ENCODE data around the gene ADAMTS12. TPM values are rescaled to one million over a fixed set of nuclear protein-coding genes. Genes with fewer than 3 reads are reported as not detected.

The ADAMTS12 gene
- total and polyA plus RNA-seq, 2 experiments from 2014 or later: 7.8 to 11.5 TPM

GRCh38 chr5:33474931-33475499, 416.8 kb downstream of the ADAMTS12 start:
- 96 to 100% methylated on average over 3 of the region's 3 CpGs for WGBS, 2 experiments (ENCODE audit: low coverage in 1 of 2, low lambda C conversion rate in 2 of 2, missing lambda C conversion rate in 2 of 2)
- Histone ChIP-seq H4K20me1 (ENCODE audit: insufficient read depth) (no peaks in the 10 kb centered on the region), H3K4me3 (no peak overlapping the region), H3K4me2 (ENCODE audit: unreplicated experiment) (no peak overlapping the region), H3K27ac (no peak overlapping the region), H3K9ac (no peak overlapping the region), H3F3A (ENCODE audit: insufficient read depth) (peaks cover 27% of the 10 kb centered on the region), H3K9me3 (ENCODE audit: low read depth) (no peaks in the 10 kb centered on the region), H3K27me3 (replicated peaks; ENCODE audit: insufficient read depth) (no peaks in the 10 kb centered on the region), H2AFZ (no peak overlapping the region), H3K9me2 (ENCODE audit: insufficient read depth) (no peaks in the 10 kb centered on the region), H3K4me1 (ENCODE audit: insufficient read depth) (no peaks in the 10 kb centered on the region), H3K79me2 (ENCODE audit: insufficient read depth) (no peaks in the 10 kb centered on the region), H3K36me3 (ENCODE audit: low read depth) (peaks cover 57% of the 10 kb centered on the region)
- no peak for DNase-seq
- TF ChIP-seq EZH2phosphoT487 (IDR thresholded peaks at IDR 0.05; ENCODE audit: insufficient read depth, low read depth) (no peak), EZH2 (IDR thresholded peaks at IDR 0.05; ENCODE audit: insufficient read depth, poor library complexity, severe bottlenecking) (no peak)
- in situ Hi-C loops (cut with MboI): no loop called here

- 90 to 97% methylated on average over 2 of the region's 2 CpGs for WGBS, 2 experiments (ENCODE audit: low coverage in 1 of 2, low lambda C conversion rate in 2 of 2, missing lambda C conversion rate in 2 of 2)
- Histone ChIP-seq H3F3A (ENCODE audit: insufficient read depth) (peaks cover 28% of the 10 kb centered on the region), H3K9me3 (ENCODE audit: low read depth) (no peaks in the 10 kb centered on the region), H3K27ac (no peak overlapping the region), H3K4me3 (no peak overlapping the region), H3K36me3 (ENCODE audit: low read depth) (peaks cover 63% of the 10 kb centered on the region), H3K9ac (no peak overlapping the region), H2AFZ (no peak overlapping the region), H3K79me2 (ENCODE audit: insufficient read depth) (no peaks in the 10 kb centered on the region), H3K4me2 (ENCODE audit: unreplicated experiment) (no peak overlapping the region), H4K20me1 (ENCODE audit: insufficient read depth) (no peaks in the 10 kb centered on the region), H3K9me2 (ENCODE audit: insufficient read depth) (no peaks in the 10 kb centered on the region), H3K27me3 (replicated peaks; ENCODE audit: insufficient read depth) (no peaks in the 10 kb centered on the region), H3K4me1 (ENCODE audit: insufficient read depth) (peaks cover under 1% of the 10 kb centered on the region; the same call in 1 of the 2 replicates)
- DNase-seq: no peak
- in situ Hi-C loops (cut with MboI): no loop called here
- no peak for TF ChIP-seq EZH2 (IDR thresholded peaks at IDR 0.05; ENCODE audit: insufficient read depth, poor library complexity, severe bottlenecking)
- TF ChIP-seq EZH2phosphoT487 (IDR thresholded peaks at IDR 0.05; ENCODE audit: insufficient read depth, low read depth): no peak
Measured at GRCh38 chr5:33474004-33474403, 417.8 kb downstream of the ADAMTS12 start.

Small RNAs within 50 kb of the gene (small RNA-seq; reads per million reads assigned to genes)
- gene RNU6-923P (ENCODE audit: low read depth, low replicate concordance): not detected

Other genes starting within 250 kb of the ADAMTS12 start
- gene RXFP3, start 44.4 kb upstream of the ADAMTS12 start, total RNA-seq (2014; rRNA removed; shearing (Covaris generic)): not detected in 2 replicates
- not detected in 2 replicates for gene RXFP3, start 44.4 kb upstream of the ADAMTS12 start, polyA plus RNA-seq (2016; fragmentation: Nextera tagmentation; extraction: Ambion mirVana)
- gene SLC45A2, start 92.7 kb upstream of the ADAMTS12 start, total RNA-seq (2014; rRNA removed; shearing (Covaris generic)): not detected in 2 replicates
- not detected in 2 replicates for gene SLC45A2, start 92.7 kb upstream of the ADAMTS12 start, polyA plus RNA-seq (2016; fragmentation: Nextera tagmentation; extraction: Ambion mirVana)
- 22.3 and 22.5 TPM in 2 replicates for gene AMACR, start 116.1 kb upstream of the ADAMTS12 start, total RNA-seq (2014; rRNA removed; shearing (Covaris generic))
- 22.6 and 24.1 TPM in 2 replicates for gene AMACR, start 116.1 kb upstream of the ADAMTS12 start, polyA plus RNA-seq (2016; fragmentation: Nextera tagmentation; extraction: Ambion mirVana)
- gene C1QTNF3, start 151.2 kb upstream of the ADAMTS12 start, total RNA-seq (2014; rRNA removed; shearing (Covaris generic)): 0.11 and 0.38 TPM in 2 replicates
- gene C1QTNF3, start 151.2 kb upstream of the ADAMTS12 start, polyA plus RNA-seq (2016; fragmentation: Nextera tagmentation; extraction: Ambion mirVana): 0.58 and 1.1 TPM in 2 replicates

All from GM23248 (cell line).